Measurements from ENCODE around the gene SOHLH2.
A peak's percentile ranks its signal among the peaks of the same experiment; 100 is the strongest.

SOHLH2 gene, protein sequence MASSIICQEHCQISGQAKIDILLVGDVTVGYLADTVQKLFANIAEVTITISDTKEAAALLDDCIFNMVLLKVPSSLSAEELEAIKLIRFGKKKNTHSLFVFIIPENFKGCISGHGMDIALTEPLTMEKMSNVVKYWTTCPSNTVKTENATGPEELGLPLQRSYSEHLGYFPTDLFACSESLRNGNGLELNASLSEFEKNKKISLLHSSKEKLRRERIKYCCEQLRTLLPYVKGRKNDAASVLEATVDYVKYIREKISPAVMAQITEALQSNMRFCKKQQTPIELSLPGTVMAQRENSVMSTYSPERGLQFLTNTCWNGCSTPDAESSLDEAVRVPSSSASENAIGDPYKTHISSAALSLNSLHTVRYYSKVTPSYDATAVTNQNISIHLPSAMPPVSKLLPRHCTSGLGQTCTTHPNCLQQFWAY

DNA sequence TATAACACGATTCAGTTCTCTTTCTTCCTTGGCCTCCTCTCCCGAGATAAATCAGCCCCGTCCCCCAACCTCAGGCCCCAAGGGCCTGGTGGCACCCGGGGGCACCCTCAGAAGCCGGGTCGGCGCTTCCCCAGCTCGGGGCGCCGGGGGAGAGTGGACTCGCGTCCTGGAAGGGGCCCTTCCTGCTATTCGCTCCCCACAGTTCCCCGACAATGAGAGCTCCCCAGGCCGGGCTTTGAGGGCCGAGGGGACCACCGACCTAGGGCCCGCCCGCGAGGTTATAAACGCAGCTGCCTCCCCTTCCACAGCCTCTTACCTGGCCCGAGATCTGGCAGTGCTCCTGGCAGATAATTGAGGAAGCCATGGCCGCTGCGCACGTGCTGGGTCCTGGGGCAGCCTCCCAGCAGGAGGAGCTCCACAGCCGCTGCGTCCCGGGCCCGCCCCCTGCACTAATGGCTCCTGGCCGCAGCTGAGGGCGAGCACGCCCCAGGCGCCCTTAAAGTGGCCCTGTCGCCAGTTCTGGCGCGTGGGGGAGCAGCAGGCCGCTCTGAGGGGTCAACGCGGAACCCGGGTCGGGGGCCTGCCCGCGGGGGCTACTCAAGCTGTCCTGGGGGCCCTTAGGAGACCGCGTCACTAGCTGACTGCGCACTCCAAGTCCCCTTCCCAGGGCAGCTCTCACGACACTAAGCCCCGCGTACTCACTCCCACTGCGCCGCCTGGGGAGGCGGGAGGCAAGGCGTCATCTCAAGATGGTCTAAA is at the start of gene SOHLH2:
Gene SOHLH2 (minus strand): TSS at position 394 of the 759 bp plus-strand sequence. CDS start 30 bp downstream, at position 364.
- DNase-seq = peak in 2 of 10 donors; percentile 64 to 82
- intact Hi-C loops (cut with DNase I) = no loop called here

DNA sequence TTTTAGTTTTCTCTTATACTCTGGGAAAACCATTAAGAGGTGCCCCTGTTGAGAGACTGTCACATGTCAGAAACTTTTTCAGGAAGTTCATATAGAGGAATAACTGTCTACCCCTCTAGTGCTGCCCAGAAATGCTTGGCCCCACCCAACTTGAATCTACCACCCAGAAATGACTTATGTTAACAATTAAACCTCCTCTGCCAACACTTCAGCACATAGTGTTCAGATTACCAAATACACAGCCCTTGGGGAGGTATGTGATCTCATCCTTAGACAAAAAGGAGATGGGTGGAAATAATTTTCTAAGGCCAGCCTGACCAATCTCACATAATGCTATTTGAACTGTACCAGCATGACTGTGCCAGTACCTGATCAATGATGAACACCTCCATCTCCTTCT is 47.6 kb upstream of the SOHLH2 start:
- intact Hi-C loops (cut with DNase I) = no loop called here
- no peak for DNase-seq

DNA sequence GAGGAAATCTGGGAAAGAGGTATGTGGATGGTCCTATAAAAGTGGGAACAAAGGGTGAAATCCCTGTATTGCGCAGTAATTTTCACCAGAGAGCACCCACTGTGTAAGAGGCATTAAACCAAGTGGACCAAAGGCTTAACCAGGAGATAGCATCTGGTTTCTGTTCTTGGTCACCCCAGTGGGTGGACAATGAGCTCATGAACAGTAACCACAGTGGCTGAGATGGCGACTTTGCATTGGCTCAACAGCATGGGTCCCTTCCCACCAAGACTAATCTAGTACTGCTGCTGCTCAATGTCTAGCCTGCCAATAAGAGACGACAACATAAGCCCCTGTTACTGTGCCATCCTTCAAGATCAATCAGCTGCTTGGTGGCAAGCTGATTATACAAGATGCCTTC is 46.7 kb upstream of the SOHLH2 start:
- no peak for DNase-seq
- intact Hi-C loops (cut with DNase I) = no loop called here

DNA sequence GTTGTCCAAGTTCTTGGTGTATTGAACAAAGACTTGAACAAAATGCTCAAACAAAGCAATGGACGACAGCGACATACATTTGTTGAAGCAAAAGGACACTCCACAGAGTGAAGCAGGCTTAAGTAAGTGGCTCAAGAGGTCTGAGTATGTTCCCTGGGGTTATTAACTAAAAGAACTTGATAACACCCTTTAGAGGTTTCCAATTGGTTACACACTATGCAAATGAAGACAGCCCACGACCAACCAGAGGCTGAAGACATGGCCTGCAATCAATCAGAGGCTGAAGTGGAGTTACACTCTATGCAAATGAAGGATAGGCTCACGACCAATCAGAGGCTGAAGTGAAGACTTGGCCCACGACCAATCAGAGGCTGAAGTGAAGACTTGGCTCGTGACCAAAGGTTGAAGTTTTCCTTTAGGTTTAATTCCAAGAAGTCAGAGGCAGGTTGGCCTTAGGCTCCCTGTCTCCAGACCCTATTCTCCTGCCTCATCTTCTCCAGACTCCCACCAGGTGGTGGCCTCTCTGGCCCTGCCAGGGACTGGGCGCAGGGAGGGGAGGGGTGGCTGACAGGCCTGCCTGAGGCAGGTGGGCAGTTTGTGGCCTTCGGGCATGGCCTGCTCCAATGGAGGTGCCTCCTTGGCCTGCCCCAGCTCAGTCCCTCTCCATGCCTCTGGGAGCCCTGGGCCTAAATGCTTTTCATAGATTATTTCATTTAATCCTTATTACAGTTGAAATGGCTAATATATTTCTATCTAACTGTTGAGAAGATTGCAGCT is 45.2 kb upstream of the SOHLH2 start:
- DNase-seq = peak in 1 of 10 donors; percentile 43
- intact Hi-C loops (cut with DNase I) = no loop called here

DNA sequence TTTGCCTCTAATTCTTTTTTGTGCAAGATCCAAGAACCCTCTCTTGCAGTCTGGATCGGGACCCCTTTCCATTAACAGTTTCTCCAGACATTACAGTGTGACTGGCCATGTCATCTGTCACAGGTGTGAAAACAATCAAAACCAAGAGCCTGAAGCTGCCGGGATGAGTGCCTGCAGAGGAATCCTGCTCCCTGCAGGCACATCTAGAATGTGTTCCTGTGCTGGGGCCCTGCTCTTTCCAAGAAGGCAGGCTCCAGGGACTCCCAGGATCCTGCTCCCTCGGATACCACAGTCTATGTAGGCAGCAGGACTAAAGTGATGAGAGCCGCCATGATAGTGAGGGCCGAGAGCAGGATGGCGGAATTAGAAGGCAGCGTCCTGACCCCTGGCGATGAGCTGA is 44.5 kb upstream of the SOHLH2 start:
- DNase-seq = no peak
- intact Hi-C loops (cut with DNase I) = no loop called here

DNA sequence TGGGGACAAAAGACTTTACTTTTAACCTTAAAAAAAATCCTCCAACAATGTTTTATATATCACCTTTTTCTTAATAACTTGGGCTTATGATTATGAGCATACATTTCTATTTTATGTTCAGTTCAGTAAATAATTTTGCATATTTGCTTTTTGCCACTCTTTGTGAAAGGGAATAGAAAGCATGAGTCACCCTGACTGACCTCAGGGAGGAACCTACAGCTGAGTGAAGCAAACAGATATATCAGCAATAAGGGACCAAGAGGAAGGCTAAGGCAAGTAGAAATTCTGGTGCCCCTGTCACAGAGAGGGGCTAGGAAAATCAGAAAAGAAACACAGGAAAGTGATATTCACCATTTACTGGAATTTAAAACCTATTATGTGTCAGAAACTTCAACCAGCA is 37.2 kb upstream of the SOHLH2 start:
- DNase-seq = no peak
- intact Hi-C loops (cut with DNase I) = no loop called here

DNA sequence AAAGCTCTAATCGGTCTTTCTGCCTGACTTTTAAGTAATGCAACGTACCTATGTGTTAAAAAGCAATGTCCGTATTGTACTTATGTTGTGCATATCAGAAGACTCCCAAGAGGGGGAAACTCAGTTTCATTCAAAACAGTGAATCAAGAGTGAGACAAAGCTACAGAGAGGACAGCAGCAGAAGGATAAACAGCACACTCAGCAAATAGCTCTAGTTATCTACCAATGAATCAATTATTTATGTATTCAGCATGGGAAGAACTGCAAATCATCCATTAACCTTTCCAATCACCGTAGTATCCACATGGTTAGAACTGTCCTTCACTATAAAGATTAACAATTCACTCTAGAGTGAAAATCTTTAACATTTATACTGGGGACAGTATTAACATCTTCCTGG is 36.7 kb upstream of the SOHLH2 start:
- intact Hi-C loops (cut with DNase I) = no loop called here
- DNase-seq = no peak

DNA sequence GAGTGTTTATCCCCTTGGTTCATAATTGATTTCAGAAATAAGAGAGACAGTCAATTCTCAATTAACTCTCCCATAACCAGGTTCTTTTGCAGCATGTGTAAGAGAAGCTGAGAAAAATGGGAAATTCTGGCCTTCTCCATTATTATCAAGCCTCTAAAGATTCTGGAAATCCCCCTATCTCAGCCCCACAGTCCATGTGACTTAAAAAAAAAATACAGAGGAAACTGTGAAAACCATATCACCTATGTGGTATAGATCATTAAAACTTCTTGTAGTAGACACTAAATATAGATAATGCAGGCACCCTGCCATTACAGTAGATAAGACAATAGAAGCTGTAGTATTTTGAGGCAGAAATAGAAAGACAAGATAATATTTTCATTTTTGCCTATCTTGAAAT is 34.3 kb upstream of the SOHLH2 start:
- intact Hi-C loops (cut with DNase I) = no loop called here

DNA sequence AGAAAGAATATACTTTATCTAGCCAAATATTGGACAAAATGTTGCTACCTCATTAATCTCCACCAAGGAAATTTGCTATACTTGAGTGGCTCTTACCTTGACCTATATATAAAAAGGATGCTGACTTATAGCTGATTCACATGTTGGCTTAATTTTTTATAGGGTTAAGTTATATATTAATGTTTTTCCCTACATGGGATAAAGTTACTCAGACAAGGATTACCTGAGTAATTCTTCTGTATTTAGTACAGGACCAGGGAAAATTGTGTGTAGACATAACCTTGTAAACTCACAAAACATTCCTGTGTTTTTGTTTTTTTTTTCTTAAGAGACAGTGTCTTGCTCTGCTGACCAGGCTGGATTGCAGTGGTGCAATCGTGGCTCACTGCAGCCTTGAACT is 30.6 kb upstream of the SOHLH2 start:
- no peak for DNase-seq
- intact Hi-C loops (cut with DNase I) = no loop called here

More for the DNA sequence above, 34.3 kb upstream of the SOHLH2 start:
- DNase-seq = no peak

DNA sequence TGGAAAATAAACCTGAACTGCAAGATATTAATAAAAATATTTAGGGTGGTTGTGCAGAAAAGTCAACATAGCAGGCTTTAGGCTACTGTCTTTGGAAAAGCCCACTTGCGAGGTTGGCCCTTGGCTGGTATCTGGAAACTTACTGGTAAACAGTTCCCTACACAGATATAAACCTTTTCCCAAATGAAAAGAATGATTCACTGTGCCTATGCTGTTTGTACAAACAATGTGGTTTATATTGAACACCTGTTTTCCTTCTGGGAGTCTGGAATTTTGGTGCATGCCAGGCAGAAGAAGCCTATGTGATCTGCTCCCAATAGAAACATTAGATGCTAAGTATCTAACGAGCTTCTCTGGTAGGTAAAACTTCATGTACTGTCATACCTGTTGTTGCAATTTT is 29.7 kb upstream of the SOHLH2 start:
- DNase-seq = no peak
- intact Hi-C loops (cut with DNase I) = no loop called here

DNA sequence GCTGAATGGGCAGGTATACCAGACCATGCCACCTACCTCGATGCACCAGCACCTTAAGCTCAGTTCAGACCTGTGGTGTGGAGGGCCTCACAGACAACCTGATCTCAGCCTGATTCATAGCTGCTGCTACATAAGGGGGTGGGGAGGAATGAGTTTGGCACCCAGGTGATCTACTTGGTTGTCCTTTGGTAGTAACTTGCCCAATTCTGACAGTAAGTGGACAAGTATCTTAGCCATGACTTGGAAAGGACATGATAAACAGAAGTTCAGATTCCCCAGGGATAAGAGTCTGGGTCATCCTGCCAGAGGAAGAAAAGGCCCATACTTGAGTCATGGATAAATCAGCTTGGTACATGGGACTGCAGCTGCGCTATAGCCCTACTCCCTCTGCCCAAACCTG is 28.4 kb upstream of the SOHLH2 start:
- intact Hi-C loops (cut with DNase I) = no loop called here
- no peak for DNase-seq

DNA sequence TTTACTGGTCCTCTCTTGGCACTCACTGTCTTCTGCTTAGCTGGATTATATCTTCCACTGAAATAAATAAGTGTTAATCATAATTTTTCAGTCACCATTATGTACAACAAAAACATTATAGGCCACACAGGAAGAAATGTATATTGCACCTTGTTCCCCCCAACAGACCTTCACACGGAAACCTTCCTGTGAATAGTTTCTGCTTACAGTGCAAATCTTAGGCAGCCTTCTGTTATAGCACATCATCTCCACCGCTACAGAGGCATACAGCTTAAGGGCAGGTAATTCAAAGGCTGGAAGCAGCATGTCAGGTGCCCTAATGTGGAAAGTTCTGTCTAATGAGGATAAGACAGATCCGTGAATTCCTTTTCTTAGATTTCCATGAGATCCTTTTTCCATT is 16.9 kb upstream of the SOHLH2 start:
- DNase-seq = no peak
- intact Hi-C loops (cut with DNase I) = no loop called here

DNA sequence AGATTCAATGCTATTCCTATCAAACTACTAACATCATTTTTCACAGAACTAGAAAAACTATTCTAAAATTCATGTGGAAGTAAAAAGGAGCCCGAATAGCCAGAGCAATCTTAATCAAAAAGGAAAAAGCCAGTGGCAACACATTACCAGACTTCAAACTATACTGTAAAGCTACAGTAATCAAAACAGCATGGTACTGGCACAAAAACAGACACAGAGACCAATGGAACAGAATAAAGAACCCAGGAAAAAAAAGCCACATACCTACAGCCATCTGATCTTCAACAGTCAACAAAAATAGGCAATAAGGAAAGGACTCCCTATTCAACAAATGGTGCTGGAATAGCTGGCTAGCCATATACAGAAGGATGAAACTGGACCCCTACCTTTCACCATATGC is 10.4 kb upstream of the SOHLH2 start:
- intact Hi-C loops (cut with DNase I) = no loop called here
- DNase-seq = no peak

DNA sequence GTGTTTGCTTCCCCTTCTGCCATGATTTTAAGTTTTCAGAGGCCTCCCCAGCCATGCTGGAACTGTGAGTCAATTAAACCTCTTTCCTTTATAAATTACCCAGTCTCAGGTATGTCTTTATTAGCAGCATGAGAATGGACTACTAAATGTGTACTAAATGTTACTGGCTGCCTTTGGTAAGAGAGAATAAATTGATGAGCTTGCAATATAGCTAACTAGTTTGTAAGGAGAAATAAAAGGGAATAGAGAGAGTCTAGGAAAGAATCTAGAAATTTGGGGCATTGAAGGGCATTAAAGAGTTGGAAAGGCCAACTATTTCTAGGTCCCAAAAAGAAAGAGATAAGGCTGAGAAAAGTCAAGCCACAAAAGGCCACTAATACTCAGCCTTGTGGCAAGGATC is 5.5 kb upstream of the SOHLH2 start:
- no peak for DNase-seq
- intact Hi-C loops (cut with DNase I) = no loop called here

DNA sequence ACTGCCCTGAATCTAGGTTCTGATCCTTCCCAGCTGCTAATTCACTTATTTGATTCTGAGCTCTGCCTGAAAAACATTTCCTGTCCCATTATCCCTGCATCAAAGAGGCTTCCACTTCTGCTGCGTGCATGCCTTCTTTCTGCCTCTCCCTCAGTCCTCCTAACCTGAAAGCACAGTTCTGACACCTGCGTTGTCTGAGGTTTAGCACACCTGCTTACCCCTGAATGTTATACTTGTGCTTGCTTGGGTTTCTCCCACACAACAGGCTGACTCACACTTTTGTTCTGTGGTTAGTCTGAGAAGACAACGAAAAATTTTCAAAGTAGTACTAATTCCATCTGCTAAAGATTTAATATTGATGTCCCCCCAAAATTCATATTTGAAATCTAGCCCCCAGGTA is 3.1 kb upstream of the SOHLH2 start:
- no peak for DNase-seq
- intact Hi-C loops (cut with DNase I) = no loop called here

DNA sequence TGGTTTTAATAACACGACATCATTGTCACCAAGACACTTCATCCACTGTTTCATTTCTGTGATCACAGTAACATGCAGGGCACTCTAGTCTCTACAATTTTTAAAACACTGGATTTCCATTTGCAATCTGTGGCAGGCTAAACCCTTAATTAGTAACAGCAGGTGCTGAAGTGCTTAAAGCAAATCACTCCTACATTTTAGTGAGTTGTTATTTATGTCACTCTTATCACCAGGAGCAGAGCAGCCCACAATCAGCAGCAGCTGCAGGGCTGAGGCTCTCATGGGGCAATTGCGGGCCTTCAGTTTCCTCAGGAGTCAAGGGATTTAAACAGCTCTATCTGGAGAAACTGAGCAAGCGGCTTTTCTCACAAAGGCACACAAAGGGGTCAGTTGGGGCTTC is 1.6 kb downstream of the SOHLH2 start:
- no peak for DNase-seq
- intact Hi-C loops (cut with DNase I) = no loop called here

DNA sequence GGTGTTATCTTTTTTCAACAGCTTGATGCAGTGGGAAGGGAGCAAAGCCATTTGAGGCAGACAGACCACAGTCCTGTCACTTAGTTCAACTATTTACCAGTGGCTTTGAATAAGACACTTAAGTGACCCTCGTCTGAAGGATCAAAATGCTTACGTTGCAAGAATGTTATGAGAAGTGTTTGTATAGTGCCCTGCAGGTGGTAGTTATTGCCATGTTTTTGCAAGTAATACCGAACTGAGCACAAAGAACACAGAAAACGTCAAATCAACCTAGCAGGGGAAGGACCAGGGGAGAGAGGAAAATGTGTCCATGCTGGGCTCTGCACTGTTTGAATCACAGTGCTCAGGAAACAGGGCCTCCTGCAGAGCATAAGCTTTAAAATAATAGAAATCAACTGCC is 2.8 kb downstream of the SOHLH2 start:
- DNase-seq = no peak

DNA sequence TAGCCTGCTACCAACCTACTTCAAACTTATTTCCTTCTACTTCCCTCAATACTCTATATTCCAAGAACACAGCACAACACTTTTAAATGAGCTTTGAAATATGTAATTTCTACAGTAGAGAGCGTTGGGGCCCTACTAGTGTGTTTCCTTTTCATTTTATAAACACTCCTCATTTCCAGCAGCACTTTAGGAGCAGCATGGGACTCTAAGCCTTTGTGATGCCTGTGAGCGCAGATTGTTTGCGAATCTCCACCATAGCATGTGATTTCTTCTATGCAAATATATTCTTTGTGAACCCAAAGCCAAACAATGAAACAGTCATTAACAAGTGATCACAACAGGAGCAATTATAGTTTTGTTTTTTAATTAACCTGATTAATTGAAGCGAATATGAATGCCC is 3.6 kb downstream of the SOHLH2 start:
- intact Hi-C loops (cut with DNase I) = no loop called here
- DNase-seq = no peak

More for the DNA sequence above, 2.8 kb downstream of the SOHLH2 start:
- intact Hi-C loops (cut with DNase I) = no loop called here

DNA sequence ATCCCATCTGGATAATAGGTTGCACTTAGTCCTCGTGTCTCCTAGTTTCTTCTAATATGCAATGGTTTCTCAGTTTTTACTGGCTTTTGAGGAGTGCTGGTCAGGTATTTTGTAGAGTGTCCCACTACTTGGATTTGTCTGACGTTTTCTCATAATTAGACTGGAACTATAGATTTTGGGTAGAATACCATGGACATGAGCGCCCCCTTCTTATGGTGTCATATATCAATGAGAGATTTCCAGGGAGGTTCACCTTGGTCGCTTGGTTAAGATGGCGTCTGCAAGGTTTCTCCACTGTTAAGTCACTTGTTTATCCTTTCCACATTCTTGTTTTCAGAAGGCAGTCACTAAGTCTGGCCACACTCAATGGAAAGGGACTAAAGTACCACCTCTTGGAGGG is 6.7 kb downstream of the SOHLH2 start:
- DNase-seq = no peak
- intact Hi-C loops (cut with DNase I) = no loop called here

DNA sequence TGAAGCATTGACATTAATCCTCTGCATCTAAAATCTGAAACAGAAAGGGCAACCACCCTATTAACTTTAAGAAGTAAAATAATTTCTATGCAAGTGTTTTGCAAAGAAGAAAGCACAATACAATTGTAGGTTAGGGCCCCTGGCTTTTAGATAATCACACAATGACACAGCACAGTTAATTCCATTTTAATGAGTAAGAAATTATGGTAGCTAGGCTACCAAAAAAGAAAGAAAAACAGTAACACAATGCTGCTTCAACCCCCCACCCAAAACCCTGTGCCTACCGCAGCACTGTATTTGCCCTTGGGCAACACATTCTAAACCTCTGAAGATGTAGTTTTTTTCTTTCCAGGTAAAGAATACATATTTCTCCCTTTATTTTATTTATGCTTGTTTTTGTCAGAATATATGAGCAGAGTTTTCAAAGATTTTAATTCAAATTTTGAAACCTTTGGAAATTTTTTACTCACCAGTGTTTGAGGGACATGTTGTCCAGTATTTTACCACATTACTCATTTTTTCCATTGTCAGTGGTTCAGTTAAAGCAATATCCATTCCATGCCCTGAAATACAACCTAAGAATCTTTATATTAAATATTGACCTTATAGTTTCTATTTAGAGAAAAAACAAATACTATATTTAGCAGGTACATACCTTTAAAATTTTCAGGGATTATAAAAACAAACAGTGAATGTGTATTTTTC is 21.1 kb downstream of the SOHLH2 start:
- intact Hi-C loops (cut with DNase I) = no loop called here
- DNase-seq = no peak

DNA sequence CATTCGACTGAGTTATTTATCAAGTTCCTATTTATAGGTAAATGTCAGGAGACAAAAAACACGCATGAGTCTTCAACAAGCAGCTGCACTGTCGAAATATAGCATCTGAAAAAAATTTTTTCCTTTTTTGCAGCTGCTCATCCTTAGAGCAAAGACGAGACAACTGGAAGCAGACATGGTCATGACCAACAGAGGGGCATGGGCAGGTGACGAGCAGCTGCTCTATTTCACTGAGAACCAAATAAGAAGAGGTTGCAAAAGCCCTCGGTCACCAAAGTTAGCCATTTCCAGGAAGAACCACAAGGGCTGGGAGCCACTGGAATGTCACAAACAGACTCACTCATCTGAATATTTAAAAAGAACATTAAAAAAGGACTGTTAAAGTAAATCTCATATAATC is 22.2 kb downstream of the SOHLH2 start:
- peak in 1 of 10 donors; percentile 30 for DNase-seq
- intact Hi-C loops (cut with DNase I) = no loop called here

Measured in posterior cingulate gyrus (tissue), 11 donors.